Measurements from ENCODE around the gene PROM1. TPM values are rescaled to one million over a fixed set of nuclear protein-coding genes. Genes with fewer than 3 reads are reported as not detected.

Gene PROM1
- total and polyA plus RNA-seq, 8 donors, result 19.7 to 51.6 (median 22.2) TPM

- FAIRE-seq (peak; percentile 57), DNase-seq (peak in 3 of 6 donors; percentile 24 to 46 (median 39)), ATAC-seq (peak; percentile 77 to 99 (median 96))
- no peaks in the 10 kb centered on the region for H3K27me3 ChIP-seq
- no peak overlapping the region for H3K4me3 ChIP-seq
- no peaks in the 10 kb centered on the region for H3K4me1 ChIP-seq
- peak; percentile 44 to 79 (median 62) for TF ChIP-seq CTCF (IDR thresholded peaks at IDR 0.05)
- intact Hi-C loops (cut with DNase I), result no loop called here
- 6 to 7% methylated on average over 4 of the region's 4 CpGs for WGBS, 2 donors
- H3K27ac ChIP-seq, result no peak overlapping the region
- no peaks in the 10 kb centered on the region for H3K36me3 ChIP-seq
- H3K9me3 ChIP-seq, result no peaks in the 10 kb centered on the region
Measured at GRCh38 chr4:16001484-16001858, 82.4 kb downstream of the PROM1 start.

GRCh38 chr4:16000708-16001483 is 82.9 kb downstream of the PROM1 start:
- TF ChIP-seq CTCF (IDR thresholded peaks at IDR 0.05), result no peak
- no peaks in the 10 kb centered on the region for H3K27me3 ChIP-seq
- H3K36me3 ChIP-seq, result no peaks in the 10 kb centered on the region
- H3K4me1 ChIP-seq, result no peaks in the 10 kb centered on the region
- ATAC-seq (peak in 1 of 4 donors; percentile 13), FAIRE-seq (no peak), DNase-seq (peak in 1 of 6 donors; percentile 12)
- no peak overlapping the region for H3K4me3 ChIP-seq
- WGBS, 2 donors, result 53 to 61% methylated on average over 12 of the region's 12 CpGs
- H3K9me3 ChIP-seq, result no peaks in the 10 kb centered on the region
- H3K27ac ChIP-seq, result no peak overlapping the region
- intact Hi-C loops (cut with DNase I), result no loop called here

- DNase-seq (no peak), ATAC-seq (no peak), FAIRE-seq (no peak)
- no peak overlapping the region for H3K4me3 ChIP-seq
- H3K27ac ChIP-seq, result no peak overlapping the region
- WGBS, 2 donors, result 52 to 75% methylated on average over 4 of the region's 4 CpGs
- TF ChIP-seq CTCF (IDR thresholded peaks at IDR 0.05), result no peak
- no peaks in the 10 kb centered on the region for H3K4me1 ChIP-seq
- intact Hi-C loops (cut with DNase I), result no loop called here
- no peaks in the 10 kb centered on the region for H3K27me3 ChIP-seq
- no peaks in the 10 kb centered on the region for H3K36me3 ChIP-seq
- no peaks in the 10 kb centered on the region for H3K9me3 ChIP-seq
Measured at GRCh38 chr4:15996773-15997172, 87.0 kb downstream of the PROM1 start.

- TF ChIP-seq CTCF (IDR thresholded peaks at IDR 0.05), result no peak
- Histone ChIP-seq H3K27ac (no peak overlapping the region), H3K4me1 (no peaks in the 10 kb centered on the region), H3K4me3 (no peak overlapping the region), H3K36me3 (no peaks in the 10 kb centered on the region), H3K9me3 (no peaks in the 10 kb centered on the region), H3K27me3 (no peaks in the 10 kb centered on the region)
- intact Hi-C loops (cut with DNase I), result no loop called here
- 76 to 84% methylated on average over 3 of the region's 3 CpGs for WGBS, 2 donors
- no peak for FAIRE-seq
- no peak for ATAC-seq
- no peak for DNase-seq
Measured at GRCh38 chr4:15995826-15996225, 88.0 kb downstream of the PROM1 start.

GRCh38 chr4:15992167-15992485 is 91.7 kb downstream of the PROM1 start:
- Histone ChIP-seq H3K4me3 (no peak overlapping the region), H3K9me3 (no peaks in the 10 kb centered on the region), H3K27me3 (no peaks in the 10 kb centered on the region), H3K4me1 (no peaks in the 10 kb centered on the region), H3K27ac (no peak overlapping the region), H3K36me3 (peaks cover 0 to 2% (median 0%) of the 10 kb centered on the region in 3 donors)
- 54 to 72% methylated on average over 2 of the region's 2 CpGs for WGBS, 2 donors
- FAIRE-seq (no peak), DNase-seq (no peak), ATAC-seq (no peak)
- intact Hi-C loops (cut with DNase I), result no loop called here
- no peak for TF ChIP-seq CTCF (IDR thresholded peaks at IDR 0.05)
